GM12873 (cell line): Measurements from ENCODE around the gene ZBTB46.

Experiments
- TF ChIP-seq, protein P1 (sequence below): IDR thresholded peaks from 2 replicates; pipeline ENCODE4 v1.5.1; 2012; ENCODE audit warnings: low read depth, mild to moderate bottlenecking, moderate library complexity, low read length, control low read depth; ENCODE audit not compliant: insufficient read depth; ENCODE audit errors: missing control alignments

The ZBTB46 gene

DNA sequence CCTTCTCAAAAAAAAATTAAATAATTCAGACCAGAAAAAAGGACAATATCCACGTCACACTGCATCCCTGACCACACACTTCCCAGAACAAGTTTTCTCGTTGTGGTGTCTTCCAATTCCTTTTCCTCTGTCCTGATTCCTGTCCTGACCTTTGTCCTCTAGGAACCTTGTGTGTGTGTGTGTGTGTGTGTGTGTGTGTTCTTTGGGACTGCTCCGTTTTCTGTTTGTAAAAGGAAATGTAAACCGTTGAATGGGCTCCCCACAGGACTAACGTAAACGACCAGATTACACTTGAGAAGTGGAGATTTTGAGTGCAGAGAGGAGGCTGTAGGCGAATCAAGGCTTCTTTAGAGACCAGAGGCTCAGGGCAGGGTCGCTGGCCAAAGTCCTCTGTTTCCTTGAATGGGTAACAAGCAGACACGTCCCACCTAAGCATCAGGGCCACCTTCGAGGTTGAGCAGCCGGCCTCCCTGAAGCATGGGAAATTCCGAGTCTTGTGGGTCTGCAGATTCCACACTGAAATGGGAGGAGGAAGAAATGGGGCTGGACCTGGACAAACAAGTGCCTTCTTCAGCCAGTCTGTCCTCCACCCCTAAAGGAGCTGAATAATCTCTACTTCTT lies 7.3 kb downstream of the ZBTB46 start:
- TF ChIP-seq, protein P1, sequence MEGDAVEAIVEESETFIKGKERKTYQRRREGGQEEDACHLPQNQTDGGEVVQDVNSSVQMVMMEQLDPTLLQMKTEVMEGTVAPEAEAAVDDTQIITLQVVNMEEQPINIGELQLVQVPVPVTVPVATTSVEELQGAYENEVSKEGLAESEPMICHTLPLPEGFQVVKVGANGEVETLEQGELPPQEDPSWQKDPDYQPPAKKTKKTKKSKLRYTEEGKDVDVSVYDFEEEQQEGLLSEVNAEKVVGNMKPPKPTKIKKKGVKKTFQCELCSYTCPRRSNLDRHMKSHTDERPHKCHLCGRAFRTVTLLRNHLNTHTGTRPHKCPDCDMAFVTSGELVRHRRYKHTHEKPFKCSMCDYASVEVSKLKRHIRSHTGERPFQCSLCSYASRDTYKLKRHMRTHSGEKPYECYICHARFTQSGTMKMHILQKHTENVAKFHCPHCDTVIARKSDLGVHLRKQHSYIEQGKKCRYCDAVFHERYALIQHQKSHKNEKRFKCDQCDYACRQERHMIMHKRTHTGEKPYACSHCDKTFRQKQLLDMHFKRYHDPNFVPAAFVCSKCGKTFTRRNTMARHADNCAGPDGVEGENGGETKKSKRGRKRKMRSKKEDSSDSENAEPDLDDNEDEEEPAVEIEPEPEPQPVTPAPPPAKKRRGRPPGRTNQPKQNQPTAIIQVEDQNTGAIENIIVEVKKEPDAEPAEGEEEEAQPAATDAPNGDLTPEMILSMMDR, result no peak

DNA sequence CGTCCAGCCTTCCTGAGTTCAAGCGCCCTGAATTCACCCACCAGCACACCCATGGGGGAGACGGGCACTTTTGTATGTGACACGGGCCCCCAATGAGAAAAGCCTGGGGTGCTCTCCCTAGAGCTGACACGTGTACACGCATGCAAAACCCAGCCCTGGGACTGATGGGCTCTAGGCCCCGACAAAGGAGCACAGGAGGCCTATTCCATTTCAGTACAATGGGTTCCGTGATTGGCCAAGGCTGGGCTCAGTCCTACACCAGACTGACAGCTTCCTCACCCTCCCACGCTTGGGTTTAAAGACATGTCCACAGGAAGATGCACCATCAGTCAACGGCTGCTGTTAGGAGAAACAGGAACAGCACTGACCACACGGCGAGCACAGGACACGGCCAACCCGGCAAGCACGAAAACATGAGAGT lies 8.8 kb downstream of the ZBTB46 start:
- TF ChIP-seq, protein P1, result no peak

DNA sequence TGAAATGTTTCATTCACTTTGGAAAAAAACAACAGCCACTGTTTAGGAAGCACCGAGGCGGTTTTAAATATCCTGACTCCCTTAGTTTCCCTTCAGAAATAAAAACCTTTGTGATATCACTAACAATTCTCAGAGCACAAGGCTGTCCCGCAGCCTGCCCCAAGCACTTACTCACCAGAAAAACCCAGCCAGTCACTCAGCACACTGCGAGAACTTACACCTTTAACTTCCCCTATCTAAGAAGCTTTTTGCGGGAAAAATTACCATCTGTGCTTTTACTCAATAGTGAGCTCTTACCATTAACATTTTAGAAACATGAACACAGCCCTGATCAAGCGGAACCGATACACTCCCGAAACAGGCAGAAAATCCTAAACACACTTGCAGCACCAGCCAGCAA lies 9.3 kb downstream of the ZBTB46 start:
- TF ChIP-seq, protein P1, result no peak

DNA sequence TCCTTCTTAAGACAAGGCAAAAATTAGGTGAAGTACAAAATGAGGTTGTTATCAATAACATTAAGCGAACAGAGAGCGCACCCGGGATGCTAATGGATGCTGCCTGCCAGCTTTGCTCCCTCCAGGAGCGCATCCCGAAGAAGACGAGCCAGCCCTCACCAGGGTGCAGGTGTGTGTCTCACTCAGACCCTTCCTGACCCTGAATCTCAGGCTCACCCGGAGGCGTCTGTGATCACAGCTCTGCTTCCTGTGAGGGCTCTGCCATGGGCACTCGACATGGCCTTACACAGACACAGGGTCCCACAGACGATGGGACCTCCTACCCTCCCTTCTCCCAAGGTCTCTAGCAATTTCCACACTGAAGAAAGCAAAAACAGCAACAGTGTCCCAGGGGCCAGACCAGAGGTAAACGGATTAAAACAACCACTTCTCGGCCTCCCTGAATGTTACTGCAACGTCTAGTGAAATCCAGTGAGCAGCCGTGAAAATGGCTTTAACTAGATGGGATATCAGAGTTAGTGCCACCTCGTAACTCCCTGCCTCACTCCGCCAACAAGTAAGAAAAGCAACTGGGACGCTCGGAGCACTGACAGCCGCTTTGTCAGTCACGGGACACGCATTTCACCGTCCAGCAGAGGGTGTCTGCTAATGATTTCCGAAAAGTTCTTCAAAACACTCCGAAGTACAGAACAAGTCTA lies 11.7 kb downstream of the ZBTB46 start:
- TF ChIP-seq, protein P1, result no peak

DNA sequence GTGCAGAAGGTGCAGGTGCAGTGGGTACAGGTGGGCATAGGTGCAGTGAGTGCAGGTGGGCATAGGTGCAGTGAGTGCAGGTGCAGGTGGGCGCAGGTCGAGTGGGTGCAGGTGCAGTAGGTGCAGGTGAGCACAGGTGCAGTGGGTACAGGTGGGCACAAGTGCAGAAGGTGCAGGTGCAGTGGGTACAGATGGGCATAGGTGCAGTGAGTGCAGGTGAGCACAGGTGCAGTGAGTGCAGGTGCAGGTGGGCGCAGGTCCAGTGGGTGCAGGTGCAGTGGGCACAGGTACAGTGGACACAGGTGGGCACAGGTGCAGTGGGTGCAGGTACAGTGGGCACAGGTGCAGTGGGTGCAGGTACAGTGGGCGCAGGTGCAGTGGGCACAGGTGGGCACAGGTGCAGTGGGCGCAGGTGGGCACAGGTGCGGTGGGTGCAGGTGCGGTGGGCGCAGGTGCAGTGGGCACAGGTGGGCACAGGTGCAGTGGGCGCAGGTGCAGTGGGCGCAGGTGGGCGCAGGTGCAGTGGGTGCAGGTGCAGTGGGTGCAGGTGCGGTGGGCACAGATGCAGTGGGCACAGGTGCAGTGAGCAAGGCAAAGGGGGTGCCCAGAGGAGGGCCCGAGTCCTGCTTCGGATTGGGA lies 15.3 kb downstream of the ZBTB46 start:
- TF ChIP-seq, protein P1, result no peak

DNA sequence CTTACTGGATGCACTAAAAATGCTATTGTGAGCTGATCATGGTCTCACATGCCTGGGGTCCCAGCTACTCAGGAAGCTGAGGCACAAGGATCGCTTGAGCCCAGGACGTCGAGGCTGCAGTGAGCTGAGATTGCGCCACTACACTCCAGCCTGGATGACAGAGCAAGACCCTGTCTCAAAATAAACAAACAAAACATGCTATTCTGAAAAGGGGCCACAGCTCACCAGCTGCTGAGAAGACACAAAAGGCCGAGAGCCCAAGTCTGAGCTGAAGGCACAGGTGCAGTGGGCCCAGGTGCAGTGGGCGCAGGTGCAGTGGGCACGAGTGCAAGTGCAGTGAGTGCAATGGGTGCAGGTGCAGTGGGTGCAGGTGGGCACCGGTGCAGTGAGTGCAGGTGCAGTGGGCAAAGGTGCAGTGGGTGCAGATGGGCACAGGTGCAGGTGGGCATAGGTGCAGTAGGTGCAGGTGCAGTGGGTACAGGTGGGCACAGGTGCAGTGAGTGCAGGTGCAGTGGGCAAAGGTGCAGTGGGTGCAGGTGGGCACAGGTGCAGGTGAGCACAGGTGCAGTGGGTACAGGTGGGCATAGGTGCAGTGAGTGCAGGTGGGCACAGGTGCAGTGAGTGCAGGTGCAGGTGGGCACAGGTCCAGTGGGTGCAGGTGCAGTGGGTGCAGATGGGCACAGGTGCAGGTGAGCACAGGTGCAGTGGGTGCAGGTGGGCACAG lies 16.0 kb downstream of the ZBTB46 start:
- TF ChIP-seq, protein P1, result no peak

DNA sequence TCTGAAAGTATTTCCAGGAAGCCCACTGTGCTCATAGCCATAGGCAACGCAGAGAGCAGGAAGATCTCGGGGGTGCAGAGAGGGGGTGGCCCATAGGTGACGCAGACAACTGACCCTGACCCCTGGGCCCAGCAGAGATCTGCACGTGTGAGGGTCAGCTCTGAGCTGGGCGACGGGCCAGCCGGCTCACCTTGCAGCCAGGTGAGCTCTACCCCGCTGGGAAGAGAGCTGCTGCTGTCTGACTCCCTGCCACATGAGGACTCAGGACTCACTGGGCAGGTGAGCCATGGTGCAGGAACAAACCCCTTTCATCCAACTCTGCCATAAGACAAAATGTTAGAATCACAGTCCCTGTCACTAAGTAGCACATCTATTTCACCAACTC lies 19.6 kb downstream of the ZBTB46 start:
- TF ChIP-seq, protein P1, result no peak
